Gastrocnemius medialis (tissue), 4 donors: ENCODE results near the gene ATF6. TPM values are rescaled to one million over a fixed set of nuclear protein-coding genes. Genes with fewer than 3 reads are reported as not detected.

ENCODE experiments used
- ATAC-seq, 2 donors: fragments of 150-250 bp; one replicate each; pipeline ENCODE4 v1.9.1; 2016
- DNase-seq, 2 donors: peaks; one replicate each; pipeline ENCODE4 v3.0.0-alpha.2; 2019
- H3K27ac ChIP-seq, 4 donors: fragments of 200-600 bp; sonication (generic); 1 replicate in 1 of 4; 2 replicates in 3 of 4; pipeline ENCODE4 v1.5.1; 2016 to 2018; ENCODE audit warnings: mild to moderate bottlenecking in 2 of 4, moderate library complexity in 1 of 4
- H3K27me3 ChIP-seq, 3 donors: fragments of 200-600 bp; sonication (generic) in 2 of 3; 1 replicate in 1 of 3; 2 replicates in 2 of 3; pipeline versions ENCODE4 v1.5.1 to v1.6.0; 2016 to 2019; ENCODE audit warnings: mild to moderate bottlenecking in 1 of 3, moderate library complexity in 1 of 3
- H3K36me3 ChIP-seq, 2 donors: fragments of 200-600 bp; sonication (generic) in 1 of 2; one replicate each; pipeline ENCODE4 v1.5.1; 2017 to 2018
- H3K4me1 ChIP-seq, 2 donors: fragments of 200-600 bp; sonication (generic) in 1 of 2; one replicate each; pipeline ENCODE4 v1.5.1; 2016 to 2017; ENCODE audit warnings: mild to moderate bottlenecking in 2 of 2
- H3K4me3 ChIP-seq, 4 donors: fragments of 200-600 bp; sonication (generic) in 3 of 4; 1 replicate in 1 of 4; 2 replicates in 3 of 4; pipeline ENCODE4 v1.5.1; 2016 to 2019; ENCODE audit warnings: mild to moderate bottlenecking in 2 of 4
- H3K9me3 ChIP-seq, 3 donors: fragments of 200-600 bp; sonication (generic) in 2 of 3; 1 replicate in 1 of 3; 2 replicates in 2 of 3; pipeline ENCODE4 v1.5.1; 2016 to 2019
- POLR2A ChIP-seq, 2 donors: fragments of 450-650 bp; IDR thresholded peaks; one replicate each; pipeline ENCODE4 v1.6.1; 2017; ENCODE audit warnings: antibody characterized with exemption in 2 of 2, mild to moderate bottlenecking in 2 of 2, moderate library complexity in 2 of 2
- in situ Hi-C, 4 donors: fragments of 200-750 bp; cut with MboI; loops; one replicate each; pipeline versions ENCODE4 v1.15.0 to v1.8.0; 2017; ENCODE audit warnings: low sequenced_read_pairs in 4 of 4
- intact Hi-C: fragments of 100-400 bp; cut with DNase I; formaldehyde crosslinking; loops from one replicate; pipeline ENCODE4 v1.15.1; 2023; ENCODE audit warnings: low total_unique reads
- total RNA-seq, 4 donors: library from RNA; depleted of rRNA; stranded (reverse); fragments of >200 nt; gene quantifications; one replicate each; pipeline versions ENCODE4 v1.1.0 to v1.2.3, GENCODE V29; 2016
- TF ChIP-seq, protein P1 (sequence below), 5 experiments: fragments of 450-650 bp in 3 of 5; fragments of 200-600 bp in 2 of 5; sonication (generic) in 2 of 5; IDR thresholded peaks in 4 of 5; conservative IDR thresholded peaks in 1 of 5; 1 replicate in 4 of 5; 2 replicates in 1 of 5; pipeline ENCODE4 v1.5.1; 2016 to 2019; ENCODE audit warnings: antibody characterized with exemption in 5 of 5, mild to moderate bottlenecking in 3 of 5, moderate library complexity in 3 of 5

ATF6 gene
- total RNA-seq, 4 donors from 2014 or later, result 15.3 to 20.1 (median 18.3) TPM

DNA sequence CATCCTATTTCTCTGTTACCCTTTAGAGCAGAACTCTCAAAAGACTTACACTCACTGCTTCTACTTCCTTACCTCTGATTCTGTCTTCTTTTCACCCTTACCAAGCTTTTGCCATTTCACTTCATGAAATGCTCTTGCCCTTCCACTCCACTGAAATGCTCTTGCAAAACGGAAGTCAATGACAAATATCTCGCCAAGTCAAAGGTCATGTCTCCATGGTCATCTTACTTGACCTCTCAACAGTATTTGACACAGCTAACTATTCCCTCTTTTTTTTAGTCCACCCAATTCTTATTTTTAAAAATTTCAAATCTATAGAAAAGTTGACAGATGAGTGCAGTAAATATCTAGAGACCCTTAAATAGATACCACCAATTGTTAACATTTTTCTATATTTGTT lies 149.9 kb downstream of the ATF6 start:
- no peak for ATAC-seq
- DNase-seq, result no peak
- in situ Hi-C loops (no loop called here), intact Hi-C loops (no loop called here)
- Histone ChIP-seq H3K27me3 (no peaks in the 10 kb centered on the region), H3K9me3 (no peaks in the 10 kb centered on the region), H3K4me1 (no peaks in the 10 kb centered on the region), H3K4me3 (no peak overlapping the region), H3K27ac (no peak overlapping the region), H3K36me3 (peaks cover 0 to 45% of the 10 kb centered on the region in 2 donors)
- TF ChIP-seq, protein P1, sequence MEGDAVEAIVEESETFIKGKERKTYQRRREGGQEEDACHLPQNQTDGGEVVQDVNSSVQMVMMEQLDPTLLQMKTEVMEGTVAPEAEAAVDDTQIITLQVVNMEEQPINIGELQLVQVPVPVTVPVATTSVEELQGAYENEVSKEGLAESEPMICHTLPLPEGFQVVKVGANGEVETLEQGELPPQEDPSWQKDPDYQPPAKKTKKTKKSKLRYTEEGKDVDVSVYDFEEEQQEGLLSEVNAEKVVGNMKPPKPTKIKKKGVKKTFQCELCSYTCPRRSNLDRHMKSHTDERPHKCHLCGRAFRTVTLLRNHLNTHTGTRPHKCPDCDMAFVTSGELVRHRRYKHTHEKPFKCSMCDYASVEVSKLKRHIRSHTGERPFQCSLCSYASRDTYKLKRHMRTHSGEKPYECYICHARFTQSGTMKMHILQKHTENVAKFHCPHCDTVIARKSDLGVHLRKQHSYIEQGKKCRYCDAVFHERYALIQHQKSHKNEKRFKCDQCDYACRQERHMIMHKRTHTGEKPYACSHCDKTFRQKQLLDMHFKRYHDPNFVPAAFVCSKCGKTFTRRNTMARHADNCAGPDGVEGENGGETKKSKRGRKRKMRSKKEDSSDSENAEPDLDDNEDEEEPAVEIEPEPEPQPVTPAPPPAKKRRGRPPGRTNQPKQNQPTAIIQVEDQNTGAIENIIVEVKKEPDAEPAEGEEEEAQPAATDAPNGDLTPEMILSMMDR (IDR thresholded peaks at IDR 0.05 in 4 of 5, conservative IDR thresholded peaks at IDR 0.05 in 1 of 5), result no peak
- TF ChIP-seq POLR2A (IDR thresholded peaks at IDR 0.05), result no peak

DNA sequence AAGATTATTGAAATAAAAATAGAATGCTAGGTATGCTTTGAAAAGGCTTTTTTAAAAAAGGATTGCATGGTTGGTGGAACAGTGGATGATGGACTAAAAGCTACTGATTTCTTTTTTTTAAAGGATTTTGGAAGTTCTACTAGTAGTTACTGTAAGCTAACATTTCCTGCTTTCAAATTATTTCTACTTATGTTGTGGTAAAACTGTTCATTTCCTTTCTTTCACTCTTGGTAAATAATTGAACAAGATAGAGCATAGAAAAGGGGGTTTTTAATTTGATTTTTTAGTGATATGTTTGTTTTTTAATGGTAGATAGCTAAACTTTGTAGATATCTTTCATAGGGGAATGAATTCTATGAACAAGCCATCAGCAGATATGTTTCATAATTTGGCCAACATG lies 153.1 kb downstream of the ATF6 start:
- Histone ChIP-seq H3K27me3 (no peaks in the 10 kb centered on the region), H3K9me3 (no peaks in the 10 kb centered on the region), H3K36me3 (peaks cover 0 to 23% of the 10 kb centered on the region in 2 donors), H3K4me3 (no peak overlapping the region), H3K27ac (no peak overlapping the region), H3K4me1 (peaks cover 15 to 22% of the 10 kb centered on the region in 2 donors)
- in situ Hi-C loops (no loop called here), intact Hi-C loops (no loop called here)
- no peak for DNase-seq
- ATAC-seq, result no peak
- TF ChIP-seq POLR2A (IDR thresholded peaks at IDR 0.05), result no peak
- TF ChIP-seq, protein P1 (IDR thresholded peaks at IDR 0.05 in 4 of 5, conservative IDR thresholded peaks at IDR 0.05 in 1 of 5), result no peak

DNA sequence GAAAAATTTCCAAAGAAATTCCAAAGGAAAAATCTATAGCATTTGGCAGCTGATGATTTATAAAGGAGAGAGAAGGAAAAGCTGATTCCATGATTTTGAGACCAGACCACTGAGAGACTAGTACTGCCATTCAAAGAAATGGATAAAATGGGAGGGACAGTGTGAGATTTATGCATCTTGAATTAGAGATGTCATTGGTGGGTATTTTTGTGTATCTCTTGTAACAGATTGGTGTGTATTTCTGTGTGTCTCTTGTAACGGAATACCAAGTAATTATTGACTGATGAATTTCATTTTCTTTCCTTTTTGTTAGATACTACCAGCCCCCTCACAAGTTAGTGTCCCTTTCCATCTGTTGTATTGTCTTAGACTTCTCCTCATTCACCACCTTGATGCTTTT lies 155.4 kb downstream of the ATF6 start:
- Histone ChIP-seq H3K4me3 (no peak overlapping the region), H3K9me3 (no peaks in the 10 kb centered on the region), H3K4me1 (peaks cover 16 to 24% of the 10 kb centered on the region in 2 donors), H3K27ac (no peak overlapping the region), H3K36me3 (peaks cover 0 to 8% of the 10 kb centered on the region in 2 donors), H3K27me3 (no peaks in the 10 kb centered on the region)
- ATAC-seq (no peak), DNase-seq (no peak)
- TF ChIP-seq POLR2A (IDR thresholded peaks at IDR 0.05), result no peak
- TF ChIP-seq, protein P1 (IDR thresholded peaks at IDR 0.05 in 4 of 5, conservative IDR thresholded peaks at IDR 0.05 in 1 of 5), result no peak
- in situ Hi-C loops (no loop called here), intact Hi-C loops (no loop called here)

DNA sequence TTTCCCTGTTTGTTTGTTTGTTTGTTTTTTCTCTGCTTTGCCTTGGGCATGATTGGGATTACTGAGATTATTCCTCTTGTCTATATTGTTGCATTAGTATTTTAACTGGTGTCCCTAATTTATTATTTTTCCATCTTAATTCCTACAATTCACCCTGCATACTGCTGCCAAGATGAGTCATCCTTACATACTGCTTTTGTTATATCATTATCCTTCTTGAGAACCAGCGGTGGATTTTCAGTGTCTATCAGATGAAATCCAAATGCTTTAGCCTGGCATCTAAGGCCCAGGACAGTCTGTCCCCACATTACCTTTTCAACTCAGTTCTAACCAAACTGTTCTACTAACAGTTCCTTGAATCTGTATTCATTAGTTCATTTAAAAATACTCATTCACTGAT lies 155.9 kb downstream of the ATF6 start:
- Histone ChIP-seq H3K4me1 (peaks cover 16 to 24% of the 10 kb centered on the region in 2 donors), H3K9me3 (no peaks in the 10 kb centered on the region), H3K4me3 (no peak overlapping the region), H3K27me3 (no peaks in the 10 kb centered on the region), H3K36me3 (peaks cover 0 to 3% of the 10 kb centered on the region in 2 donors), H3K27ac (no peak overlapping the region)
- in situ Hi-C loops, result no loop called here
- DNase-seq (no peak), ATAC-seq (no peak)
- intact Hi-C loops, result no loop called here
- TF ChIP-seq, protein P1 (IDR thresholded peaks at IDR 0.05 in 4 of 5, conservative IDR thresholded peaks at IDR 0.05 in 1 of 5), result no peak
- TF ChIP-seq POLR2A (IDR thresholded peaks at IDR 0.05), result no peak

DNA sequence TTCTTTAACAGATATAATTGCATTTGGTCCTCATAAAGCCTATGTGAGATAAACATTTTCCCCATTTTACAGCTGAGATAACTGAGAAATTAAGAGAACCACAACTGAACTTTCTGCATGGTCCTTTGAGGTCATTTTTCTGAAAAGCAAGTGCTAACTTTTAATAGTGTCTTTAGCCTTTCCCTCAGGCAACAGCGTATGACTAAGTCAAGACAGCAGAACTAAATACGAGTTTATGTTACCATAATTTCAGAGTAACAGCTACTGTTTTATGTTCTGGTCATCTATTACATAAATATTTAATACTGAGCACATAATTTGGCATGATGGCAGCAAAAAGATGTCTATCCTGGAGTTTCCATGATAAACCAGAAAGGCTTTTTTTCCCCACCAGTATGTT lies 161.9 kb downstream of the ATF6 start:
- in situ Hi-C loops, result no loop called here
- TF ChIP-seq POLR2A (IDR thresholded peaks at IDR 0.05), result no peak
- TF ChIP-seq, protein P1 (IDR thresholded peaks at IDR 0.05 in 4 of 5, conservative IDR thresholded peaks at IDR 0.05 in 1 of 5), result no peak
- ATAC-seq, result no peak
- DNase-seq, result no peak
- Histone ChIP-seq H3K27ac (no peak overlapping the region), H3K4me1 (peaks cover 14 to 24% of the 10 kb centered on the region in 2 donors), H3K9me3 (no peaks in the 10 kb centered on the region), H3K36me3 (no peaks in the 10 kb centered on the region), H3K27me3 (no peaks in the 10 kb centered on the region), H3K4me3 (no peak overlapping the region)
- intact Hi-C loops, result loop anchor here (2.0 kb wide), 1 partner anchor 17 kb away; no protein-coding TSS in a partner anchor
